ENCODE data around the gene SOCS3.
"Not testable (repeated sequence)": the region's sequence is repeated elsewhere in the genome, so short reads cannot be mapped to it uniquely, and the experiment has no call there.

SOCS3 gene

DNA sequence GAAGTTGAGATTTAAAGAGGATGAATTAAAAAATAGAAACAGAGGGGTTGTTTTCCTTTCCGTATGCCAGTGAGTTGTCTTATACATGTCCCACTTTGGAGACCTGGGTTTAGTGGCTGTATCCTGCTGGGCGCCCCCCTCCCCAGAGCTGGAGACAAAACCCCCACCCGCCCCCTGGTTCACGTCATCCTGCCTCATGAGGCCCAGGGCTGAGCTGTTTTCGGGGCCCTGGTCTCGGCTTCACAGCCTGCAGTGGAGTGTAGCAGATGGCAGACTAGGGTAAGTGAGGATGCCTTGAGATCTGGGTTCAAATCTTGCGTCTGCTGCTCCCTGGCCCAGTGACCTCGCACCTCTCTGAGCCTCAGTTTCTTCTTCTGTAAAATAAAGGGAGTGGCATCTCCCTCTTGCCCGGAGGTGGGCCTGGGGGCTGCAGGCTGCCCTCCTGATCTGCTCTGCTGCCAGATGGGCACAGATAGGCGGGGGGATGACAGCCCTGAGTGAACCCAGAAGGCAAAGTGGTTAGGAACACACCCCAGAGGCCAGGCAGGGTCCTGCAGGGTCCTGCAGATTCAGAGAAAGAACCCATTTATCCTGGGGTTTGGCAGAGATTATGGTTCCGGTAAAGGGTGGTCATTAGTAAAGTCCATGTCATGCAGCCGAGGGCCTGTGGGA is 45.1 kb downstream of the SOCS3 start:
- no peak overlapping the region for H3K14ac ChIP-seq (ENCODE audit: low read length)
- H3K79me1 ChIP-seq (ENCODE audit: low read depth, low read length) = peaks cover 3% of the 10 kb centered on the region
- H2AK5ac ChIP-seq (ENCODE audit: low read depth, low read length) = peak overlapping the region; percentile 97
- peaks cover 0 to 17% (median 0%) of the 10 kb centered on the region in 3 experiments for H3K27me3 ChIP-seq (ENCODE audit: control insufficient read depth in 3 of 3, insufficient read depth in 3 of 3, low read depth in 1 of 3, low read length in 3 of 3)
- H2BK15ac ChIP-seq (ENCODE audit: low read length) = peak overlapping the region; percentile 84
- no peak overlapping the region for H3K9ac ChIP-seq (ENCODE audit: low read depth, low read length, poor library complexity)
- no peaks in the 10 kb centered on the region for H3K36me3 ChIP-seq (replicated peaks in 1 of 2; ENCODE audit: control insufficient read depth in 2 of 2, insufficient read depth in 2 of 2, low read length in 2 of 2)
- DNase-seq (ENCODE audit: low spot score) = no peak
- H3K9me3 ChIP-seq (replicated peaks in 1 of 2; ENCODE audit: control insufficient read depth in 2 of 2, insufficient read depth in 1 of 2, low read depth in 1 of 2, low read length in 2 of 2) = no peaks in the 10 kb centered on the region
- no peak overlapping the region for H4K8ac ChIP-seq (ENCODE audit: low read depth, low read length)
- H3K18ac ChIP-seq (ENCODE audit: low read length) = peak overlapping the region; percentile 66
- no peak overlapping the region for H3K4me3 ChIP-seq (ENCODE audit: low read length in 2 of 2)
- peak overlapping the region; percentile 0 for H2BK12ac ChIP-seq (ENCODE audit: low read length)
- H3K4ac ChIP-seq (ENCODE audit: low read length) = no peak overlapping the region
- H3K4me2 ChIP-seq (ENCODE audit: insufficient read depth, low read length, poor library complexity, severe bottlenecking) = no peak overlapping the region
- no peak overlapping the region for H4K91ac ChIP-seq (ENCODE audit: low read depth, low read length, poor library complexity)
- no peak overlapping the region for H2BK120ac ChIP-seq (ENCODE audit: low read depth, low read length)
- WGBS, 2 donors (ENCODE audit: extremely low coverage in 2 of 2, insufficient read length in 2 of 2, insufficient replicate concordance in 1 of 2) = no CpG with 5 or more reads among the region's 12 CpGs
- H2AFZ ChIP-seq (ENCODE audit: low read length) = no peak overlapping the region
- peaks cover 26 to 37% of the 10 kb centered on the region in 2 donors for H3K4me1 ChIP-seq (ENCODE audit: control insufficient read depth in 2 of 2, insufficient read depth in 1 of 2, low read depth in 1 of 2, low read length in 2 of 2)
- H2BK5ac ChIP-seq (ENCODE audit: low read length) = no peak overlapping the region
- peak overlapping the region; percentile 9 for H3K23ac ChIP-seq (ENCODE audit: low read depth, low read length, poor library complexity)
- H3K27ac ChIP-seq (replicated peaks; ENCODE audit: low read length) = no peak overlapping the region

GRCh38 chr17:78313735-78314648 is 45.9 kb downstream of the SOCS3 start:
- no peak overlapping the region for H3K14ac ChIP-seq (ENCODE audit: low read length)
- H3K4me2 ChIP-seq (ENCODE audit: insufficient read depth, low read length, poor library complexity, severe bottlenecking) = peak overlapping the region; percentile 91
- peak overlapping the region; percentile 80 for H2BK12ac ChIP-seq (ENCODE audit: low read length)
- peaks cover 21 to 32% of the 10 kb centered on the region in 2 donors for H3K4me1 ChIP-seq (ENCODE audit: control insufficient read depth in 2 of 2, insufficient read depth in 1 of 2, low read depth in 1 of 2, low read length in 2 of 2)
- peak overlapping the region in 1 of 2 donors; percentile 77 for H3K4me3 ChIP-seq (ENCODE audit: low read length in 2 of 2)
- no peak overlapping the region for H4K91ac ChIP-seq (ENCODE audit: low read depth, low read length, poor library complexity)
- H4K8ac ChIP-seq (ENCODE audit: low read depth, low read length) = no peak overlapping the region
- H3K36me3 ChIP-seq (replicated peaks in 1 of 2; ENCODE audit: control insufficient read depth in 2 of 2, insufficient read depth in 2 of 2, low read length in 2 of 2) = no peaks in the 10 kb centered on the region
- peaks cover 0 to 17% (median 0%) of the 10 kb centered on the region in 3 experiments for H3K27me3 ChIP-seq (ENCODE audit: control insufficient read depth in 3 of 3, insufficient read depth in 3 of 3, low read depth in 1 of 3, low read length in 3 of 3)
- H3K27ac ChIP-seq (replicated peaks; ENCODE audit: low read length) = no peak overlapping the region
- H2AFZ ChIP-seq (ENCODE audit: low read length) = peak overlapping the region; percentile 70
- peaks cover 3% of the 10 kb centered on the region for H3K79me1 ChIP-seq (ENCODE audit: low read depth, low read length)
- WGBS, 2 donors (ENCODE audit: extremely low coverage in 2 of 2, insufficient read length in 2 of 2, insufficient replicate concordance in 1 of 2) = no CpG with 5 or more reads among the region's 80 CpGs
- H3K23ac ChIP-seq (ENCODE audit: low read depth, low read length, poor library complexity) = peak overlapping the region; percentile 83
- DNase-seq (ENCODE audit: low spot score) = no peak
- no peak overlapping the region for H2BK120ac ChIP-seq (ENCODE audit: low read depth, low read length)
- H3K4ac ChIP-seq (ENCODE audit: low read length) = no peak overlapping the region
- H3K9ac ChIP-seq (ENCODE audit: low read depth, low read length, poor library complexity) = peak overlapping the region; percentile 91
- no peaks in the 10 kb centered on the region for H3K9me3 ChIP-seq (replicated peaks in 1 of 2; ENCODE audit: control insufficient read depth in 2 of 2, insufficient read depth in 1 of 2, low read depth in 1 of 2, low read length in 2 of 2)
- peak overlapping the region; percentile 91 for H3K18ac ChIP-seq (ENCODE audit: low read length)
- no peak overlapping the region for H2AK5ac ChIP-seq (ENCODE audit: low read depth, low read length)
- no peak overlapping the region for H2BK5ac ChIP-seq (ENCODE audit: low read length)
- H2BK15ac ChIP-seq (ENCODE audit: low read length) = peak overlapping the region; percentile 89

GRCh38 chr17:78309659-78310255 is 50.1 kb downstream of the SOCS3 start:
- peaks cover 4 to 10% of the 10 kb centered on the region in 2 donors for H3K9me3 ChIP-seq (replicated peaks in 1 of 2; ENCODE audit: control insufficient read depth in 2 of 2, insufficient read depth in 1 of 2, low read depth in 1 of 2, low read length in 2 of 2)
- not testable (repeated sequence) for H4K8ac ChIP-seq (ENCODE audit: low read depth, low read length); H3K18ac ChIP-seq (ENCODE audit: low read length); H3K27ac ChIP-seq (replicated peaks; ENCODE audit: low read length); H2BK15ac ChIP-seq (ENCODE audit: low read length); H3K14ac ChIP-seq (ENCODE audit: low read length); H2AFZ ChIP-seq (ENCODE audit: low read length); H2BK12ac ChIP-seq (ENCODE audit: low read length); H3K4ac ChIP-seq (ENCODE audit: low read length); H3K79me1 ChIP-seq (ENCODE audit: low read depth, low read length); H3K23ac ChIP-seq (ENCODE audit: low read depth, low read length, poor library complexity); H3K4me3 ChIP-seq (ENCODE audit: low read length in 2 of 2); H3K36me3 ChIP-seq (replicated peaks in 1 of 2; ENCODE audit: control insufficient read depth in 2 of 2, insufficient read depth in 2 of 2, low read length in 2 of 2); H2AK5ac ChIP-seq (ENCODE audit: low read depth, low read length); H2BK120ac ChIP-seq (ENCODE audit: low read depth, low read length); DNase-seq (ENCODE audit: low spot score); H2BK5ac ChIP-seq (ENCODE audit: low read length); H3K9ac ChIP-seq (ENCODE audit: low read depth, low read length, poor library complexity); H4K91ac ChIP-seq (ENCODE audit: low read depth, low read length, poor library complexity); H3K4me1 ChIP-seq (ENCODE audit: control insufficient read depth in 2 of 2, insufficient read depth in 1 of 2, low read depth in 1 of 2, low read length in 2 of 2); H3K4me2 ChIP-seq (ENCODE audit: insufficient read depth, low read length, poor library complexity, severe bottlenecking)
- H3K27me3 ChIP-seq (ENCODE audit: control insufficient read depth in 3 of 3, insufficient read depth in 3 of 3, low read depth in 1 of 3, low read length in 3 of 3) = peaks cover 0 to 11% (median 0%) of the 10 kb centered on the region in 3 experiments
- no CpG with 5 or more reads among the region's 12 CpGs for WGBS, 2 donors (ENCODE audit: extremely low coverage in 2 of 2, insufficient read length in 2 of 2, insufficient replicate concordance in 1 of 2)
